Hematopoietic multipotent progenitor cell treated with erythropoietin and hydrocortisone succinate and interleukin-3 and kit ligand, for 15 days (in vitro differentiated cells): ENCODE data around the gene PSMD13.
"Not testable (repeated sequence)": the region's sequence is repeated elsewhere in the genome, so short reads cannot be mapped to it uniquely, and the experiment has no call there.

Experiments used
- DNase-seq: peaks from one replicate; pipeline ENCODE4 v3.0.0-alpha.2; 2015; ENCODE audit warnings: low spot score

The PSMD13 gene

GRCh38 chr11:278001-278951 is 41.5 kb downstream of the PSMD13 start, which contains the start of gene NLRP6:
Gene NLRP6 (plus strand): TSS chr11:278407. CDS start chr11:278570, 163 bp downstream.
- DNase-seq: no peak

- DNase-seq: no peak
Measured at GRCh38 chr11:279040-279965, 42.5 kb downstream of the PSMD13 start.

- no peak for DNase-seq
Measured at GRCh38 chr11:279966-280705, 43.4 kb downstream of the PSMD13 start.

- DNase-seq: no peak
Measured at GRCh38 chr11:280706-281485, 44.1 kb downstream of the PSMD13 start.

GRCh38 chr11:281486-282161 is 44.8 kb downstream of the PSMD13 start:
- DNase-seq: no peak

GRCh38 chr11:282171-282570 is 45.4 kb downstream of the PSMD13 start:
- DNase-seq: no peak

- DNase-seq: no peak
Measured at GRCh38 chr11:282630-283360, 46.0 kb downstream of the PSMD13 start.

- no peak for DNase-seq
Measured at GRCh38 chr11:283405-284104, 46.8 kb downstream of the PSMD13 start.

GRCh38 chr11:284105-285020 is 47.6 kb downstream of the PSMD13 start:
- DNase-seq: no peak

GRCh38 chr11:285021-285893 is 48.5 kb downstream of the PSMD13 start:
- DNase-seq: no peak

GRCh38 chr11:285894-286220 is 49.1 kb downstream of the PSMD13 start:
- DNase-seq: no peak

- not testable (repeated sequence) for DNase-seq
Measured at GRCh38 chr11:286977-287820, 50.4 kb downstream of the PSMD13 start.

- DNase-seq: no peak
Measured at GRCh38 chr11:287821-288477, 51.2 kb downstream of the PSMD13 start.

GRCh38 chr11:288478-289397 is 52.0 kb downstream of the PSMD13 start, which contains the start of gene PGGHG:
Gene PGGHG (plus strand): TSS chr11:289126. CDS start chr11:289817, 691 bp downstream.
- no peak for DNase-seq

GRCh38 chr11:289398-289711 is 52.6 kb downstream of the PSMD13 start:
- no peak for DNase-seq
